HEK293 (cell line): ENCODE data around the gene PSEN2.
A peak's percentile ranks its signal among the peaks of the same experiment; 100 is the strongest.

Source experiments
- SCRT2 ChIP-seq: fragments of 450-650 bp; formaldehyde crosslinking; IDR thresholded peaks from 2 replicates; pipeline ENCODE4 v1.5.1; 2016; ENCODE audit warnings: missing biosample characterization, missing genetic modification characterization
- SP2 ChIP-seq: fragments of 450-650 bp; formaldehyde crosslinking; IDR thresholded peaks from 2 replicates; pipeline ENCODE4 v1.5.1; 2016; ENCODE audit warnings: missing biosample characterization, missing genetic modification characterization
- SP3 ChIP-seq: fragments of 450-650 bp; formaldehyde crosslinking; IDR thresholded peaks from 2 replicates; pipeline ENCODE4 v1.5.1; 2016; ENCODE audit warnings: missing biosample characterization, missing genetic modification characterization
- YY1 ChIP-seq: fragments of 450-650 bp; formaldehyde crosslinking; IDR thresholded peaks from 2 replicates; pipeline ENCODE4 v1.5.1; 2018; ENCODE audit warnings: missing biosample characterization, missing genetic modification characterization
- ZFHX2 ChIP-seq: fragments of 450-650 bp; formaldehyde crosslinking; conservative IDR thresholded peaks from 2 replicates; pipeline ENCODE4 v1.5.1; 2016; ENCODE audit warnings: missing biosample characterization, missing genetic modification characterization
- ZNF10 ChIP-seq: fragments of 450-650 bp; formaldehyde crosslinking; IDR thresholded peaks from 2 replicates; pipeline ENCODE4 v1.5.1; 2017; ENCODE audit warnings: missing biosample characterization, missing genetic modification characterization
- ZNF132 ChIP-seq: fragments of 450-650 bp; formaldehyde crosslinking; IDR thresholded peaks from 2 replicates; pipeline ENCODE4 v1.5.1; 2017; ENCODE audit warnings: missing biosample characterization, missing genetic modification characterization, borderline replicate concordance
- ZNF133 ChIP-seq: fragments of 450-650 bp; formaldehyde crosslinking; IDR thresholded peaks from 2 replicates; pipeline ENCODE4 v1.5.1; 2016; ENCODE audit warnings: missing biosample characterization, missing genetic modification characterization
- ZNF157 ChIP-seq: fragments of 450-650 bp; formaldehyde crosslinking; IDR thresholded peaks from 2 replicates; pipeline ENCODE4 v1.5.1; 2016; ENCODE audit warnings: missing biosample characterization, missing genetic modification characterization
- ZNF239 ChIP-seq: fragments of 450-650 bp; formaldehyde crosslinking; IDR thresholded peaks from 2 replicates; pipeline ENCODE4 v1.5.1; 2016; ENCODE audit warnings: missing biosample characterization, missing genetic modification characterization
- ZNF248 ChIP-seq: fragments of 450-650 bp; formaldehyde crosslinking; IDR thresholded peaks from 2 replicates; pipeline ENCODE4 v1.5.1; 2017; ENCODE audit warnings: missing biosample characterization, missing genetic modification characterization
- ZNF311 ChIP-seq: fragments of 450-650 bp; formaldehyde crosslinking; IDR thresholded peaks from 2 replicates; pipeline ENCODE4 v1.5.1; 2017; ENCODE audit warnings: missing biosample characterization, missing genetic modification characterization, borderline replicate concordance
- ZNF366 ChIP-seq: fragments of 450-650 bp; formaldehyde crosslinking; conservative IDR thresholded peaks from 2 replicates; pipeline ENCODE4 v1.5.1; 2016; ENCODE audit warnings: missing biosample characterization, missing genetic modification characterization
- ZNF514 ChIP-seq: fragments of 450-650 bp; formaldehyde crosslinking; IDR thresholded peaks from 2 replicates; pipeline ENCODE4 v1.5.1; 2016; ENCODE audit warnings: missing biosample characterization, missing genetic modification characterization
- ZNF555 ChIP-seq: fragments of 450-650 bp; formaldehyde crosslinking; conservative IDR thresholded peaks from 2 replicates; pipeline ENCODE4 v1.5.1; 2017; ENCODE audit warnings: missing biosample characterization, mild to moderate bottlenecking, missing genetic modification characterization, inconsistent platforms
- ZNF610 ChIP-seq: fragments of 450-650 bp; formaldehyde crosslinking; IDR thresholded peaks from 2 replicates; pipeline ENCODE4 v1.5.1; 2016; ENCODE audit warnings: missing biosample characterization, missing genetic modification characterization, borderline replicate concordance
- ZNF626 ChIP-seq: fragments of 450-650 bp; sonication (Bioruptor Pico); formaldehyde crosslinking; IDR thresholded peaks from 2 replicates; pipeline ENCODE4 v1.5.1; 2018; ENCODE audit warnings: missing biosample characterization, missing genetic modification characterization, inconsistent platforms
- ZNF654 ChIP-seq: fragments of 450-650 bp; formaldehyde crosslinking; IDR thresholded peaks from 2 replicates; pipeline ENCODE4 v1.5.1; 2016; ENCODE audit warnings: low read depth, missing biosample characterization, missing genetic modification characterization
- ZNF660 ChIP-seq: fragments of 450-650 bp; IDR thresholded peaks from 2 replicates; pipeline ENCODE4 v1.5.1; 2018; ENCODE audit warnings: missing biosample characterization, mild to moderate bottlenecking, missing genetic modification characterization
- ZNF76 ChIP-seq: fragments of 450-650 bp; formaldehyde crosslinking; IDR thresholded peaks from 2 replicates; pipeline ENCODE4; 2016; ENCODE audit warnings: low read depth, missing biosample characterization, missing genetic modification characterization, borderline replicate concordance
- ZNF837 ChIP-seq: fragments of 450-650 bp; formaldehyde crosslinking; IDR thresholded peaks from 2 replicates; pipeline ENCODE4 v1.5.1; 2016; ENCODE audit warnings: missing biosample characterization, missing genetic modification characterization
- ZSCAN16 ChIP-seq: fragments of 450-650 bp; formaldehyde crosslinking; IDR thresholded peaks from 2 replicates; pipeline ENCODE4 v1.5.1; 2016; ENCODE audit warnings: missing biosample characterization, missing genetic modification characterization
- ZSCAN30 ChIP-seq: fragments of 450-650 bp; IDR thresholded peaks from 2 replicates; pipeline ENCODE4 v1.5.1; 2018; ENCODE audit warnings: missing biosample characterization, mild to moderate bottlenecking, missing genetic modification characterization, moderate library complexity
- TF ChIP-seq, protein P1 (sequence below): fragments of 450-650 bp; formaldehyde crosslinking; IDR thresholded peaks from 2 replicates; pipeline ENCODE4 v1.5.1; 2016; ENCODE audit warnings: missing biosample characterization, missing genetic modification characterization
- TF ChIP-seq, protein P2 (sequence below): fragments of 450-650 bp; formaldehyde crosslinking; IDR thresholded peaks from 2 replicates; pipeline ENCODE4 v1.5.1; 2017; ENCODE audit warnings: missing biosample characterization, missing genetic modification characterization
- TF ChIP-seq, protein P3 (sequence below): fragments of 450-650 bp; formaldehyde crosslinking; IDR thresholded peaks from 2 replicates; pipeline ENCODE4 v1.5.1; 2016; ENCODE audit warnings: missing biosample characterization, missing genetic modification characterization
- TF ChIP-seq, protein P4 (sequence below): fragments of 450-650 bp; formaldehyde crosslinking; IDR thresholded peaks from 2 replicates; pipeline ENCODE4 v1.5.1; 2016; ENCODE audit warnings: missing biosample characterization, missing genetic modification characterization
- TF ChIP-seq, protein P5 (sequence below): sonication (generic); formaldehyde crosslinking; IDR thresholded peaks from 2 replicates; pipeline ENCODE4 v1.8.1; 2022; ENCODE audit warnings: mild to moderate bottlenecking, moderate library complexity, missing genetic modification reagents

Gene PSEN2

DNA sequence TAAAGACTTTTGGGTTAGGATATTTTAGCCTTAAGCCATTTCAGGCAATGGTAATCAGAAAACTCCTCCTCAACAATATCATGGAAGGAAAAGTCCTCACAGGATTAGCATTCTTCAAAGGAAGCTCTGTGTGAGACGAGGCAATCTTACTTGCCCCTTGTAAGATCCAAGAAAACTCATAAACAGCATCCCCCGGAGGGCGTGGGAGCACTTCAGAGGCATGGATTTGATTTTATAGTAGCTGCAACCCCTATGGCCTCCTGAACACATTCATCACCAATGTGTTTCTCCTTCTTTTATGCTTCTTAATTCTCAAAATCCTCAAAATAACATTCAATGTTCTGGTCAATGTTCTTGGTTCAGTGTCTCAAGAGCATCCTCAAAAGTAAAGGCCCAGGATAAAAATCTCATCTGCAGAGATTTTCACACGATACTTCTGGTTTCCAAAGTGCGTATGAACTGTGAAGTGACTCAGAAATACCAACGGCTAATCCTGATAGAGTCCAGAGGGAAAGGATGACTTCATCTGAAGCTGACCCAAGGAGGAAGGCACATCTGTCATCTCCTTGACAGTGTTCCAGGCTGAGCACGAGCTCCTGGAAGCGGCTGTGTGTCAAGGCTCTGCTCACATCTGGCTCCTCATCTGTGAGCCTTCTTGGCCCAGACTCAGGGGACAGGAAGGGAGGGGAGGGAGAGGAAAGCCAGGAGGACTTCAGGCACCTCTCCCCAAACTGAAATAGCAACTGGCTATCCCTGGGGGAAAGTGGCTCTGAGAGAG lies 49.3 kb upstream of the PSEN2 start (continued):
- no peak for TF ChIP-seq YY1 (tag by site-specific recombination)
- no peak for TF ChIP-seq ZNF555
- TF ChIP-seq ZNF311, result no peak
- peak; percentile 92 for TF ChIP-seq ZSCAN16
- no peak for TF ChIP-seq ZNF157 (tag by site-specific recombination)
- no peak; the same call in 1 of the 2 replicates for TF ChIP-seq ZSCAN30 (tag by site-specific recombination)
- TF ChIP-seq, protein P1, sequence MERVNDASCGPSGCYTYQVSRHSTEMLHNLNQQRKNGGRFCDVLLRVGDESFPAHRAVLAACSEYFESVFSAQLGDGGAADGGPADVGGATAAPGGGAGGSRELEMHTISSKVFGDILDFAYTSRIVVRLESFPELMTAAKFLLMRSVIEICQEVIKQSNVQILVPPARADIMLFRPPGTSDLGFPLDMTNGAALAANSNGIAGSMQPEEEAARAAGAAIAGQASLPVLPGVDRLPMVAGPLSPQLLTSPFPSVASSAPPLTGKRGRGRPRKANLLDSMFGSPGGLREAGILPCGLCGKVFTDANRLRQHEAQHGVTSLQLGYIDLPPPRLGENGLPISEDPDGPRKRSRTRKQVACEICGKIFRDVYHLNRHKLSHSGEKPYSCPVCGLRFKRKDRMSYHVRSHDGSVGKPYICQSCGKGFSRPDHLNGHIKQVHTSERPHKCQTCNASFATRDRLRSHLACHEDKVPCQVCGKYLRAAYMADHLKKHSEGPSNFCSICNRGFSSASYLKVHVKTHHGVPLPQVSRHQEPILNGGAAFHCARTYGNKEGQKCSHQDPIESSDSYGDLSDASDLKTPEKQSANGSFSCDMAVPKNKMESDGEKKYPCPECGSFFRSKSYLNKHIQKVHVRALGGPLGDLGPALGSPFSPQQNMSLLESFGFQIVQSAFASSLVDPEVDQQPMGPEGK (tag by site-specific recombination), result no peak
- TF ChIP-seq ZNF248 (tag by site-specific recombination), result no peak
- TF ChIP-seq, protein P2, sequence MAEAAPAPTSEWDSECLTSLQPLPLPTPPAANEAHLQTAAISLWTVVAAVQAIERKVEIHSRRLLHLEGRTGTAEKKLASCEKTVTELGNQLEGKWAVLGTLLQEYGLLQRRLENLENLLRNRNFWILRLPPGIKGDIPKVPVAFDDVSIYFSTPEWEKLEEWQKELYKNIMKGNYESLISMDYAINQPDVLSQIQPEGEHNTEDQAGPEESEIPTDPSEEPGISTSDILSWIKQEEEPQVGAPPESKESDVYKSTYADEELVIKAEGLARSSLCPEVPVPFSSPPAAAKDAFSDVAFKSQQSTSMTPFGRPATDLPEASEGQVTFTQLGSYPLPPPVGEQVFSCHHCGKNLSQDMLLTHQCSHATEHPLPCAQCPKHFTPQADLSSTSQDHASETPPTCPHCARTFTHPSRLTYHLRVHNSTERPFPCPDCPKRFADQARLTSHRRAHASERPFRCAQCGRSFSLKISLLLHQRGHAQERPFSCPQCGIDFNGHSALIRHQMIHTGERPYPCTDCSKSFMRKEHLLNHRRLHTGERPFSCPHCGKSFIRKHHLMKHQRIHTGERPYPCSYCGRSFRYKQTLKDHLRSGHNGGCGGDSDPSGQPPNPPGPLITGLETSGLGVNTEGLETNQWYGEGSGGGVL (tag by site-specific recombination), result no peak
- TF ChIP-seq, protein P3, sequence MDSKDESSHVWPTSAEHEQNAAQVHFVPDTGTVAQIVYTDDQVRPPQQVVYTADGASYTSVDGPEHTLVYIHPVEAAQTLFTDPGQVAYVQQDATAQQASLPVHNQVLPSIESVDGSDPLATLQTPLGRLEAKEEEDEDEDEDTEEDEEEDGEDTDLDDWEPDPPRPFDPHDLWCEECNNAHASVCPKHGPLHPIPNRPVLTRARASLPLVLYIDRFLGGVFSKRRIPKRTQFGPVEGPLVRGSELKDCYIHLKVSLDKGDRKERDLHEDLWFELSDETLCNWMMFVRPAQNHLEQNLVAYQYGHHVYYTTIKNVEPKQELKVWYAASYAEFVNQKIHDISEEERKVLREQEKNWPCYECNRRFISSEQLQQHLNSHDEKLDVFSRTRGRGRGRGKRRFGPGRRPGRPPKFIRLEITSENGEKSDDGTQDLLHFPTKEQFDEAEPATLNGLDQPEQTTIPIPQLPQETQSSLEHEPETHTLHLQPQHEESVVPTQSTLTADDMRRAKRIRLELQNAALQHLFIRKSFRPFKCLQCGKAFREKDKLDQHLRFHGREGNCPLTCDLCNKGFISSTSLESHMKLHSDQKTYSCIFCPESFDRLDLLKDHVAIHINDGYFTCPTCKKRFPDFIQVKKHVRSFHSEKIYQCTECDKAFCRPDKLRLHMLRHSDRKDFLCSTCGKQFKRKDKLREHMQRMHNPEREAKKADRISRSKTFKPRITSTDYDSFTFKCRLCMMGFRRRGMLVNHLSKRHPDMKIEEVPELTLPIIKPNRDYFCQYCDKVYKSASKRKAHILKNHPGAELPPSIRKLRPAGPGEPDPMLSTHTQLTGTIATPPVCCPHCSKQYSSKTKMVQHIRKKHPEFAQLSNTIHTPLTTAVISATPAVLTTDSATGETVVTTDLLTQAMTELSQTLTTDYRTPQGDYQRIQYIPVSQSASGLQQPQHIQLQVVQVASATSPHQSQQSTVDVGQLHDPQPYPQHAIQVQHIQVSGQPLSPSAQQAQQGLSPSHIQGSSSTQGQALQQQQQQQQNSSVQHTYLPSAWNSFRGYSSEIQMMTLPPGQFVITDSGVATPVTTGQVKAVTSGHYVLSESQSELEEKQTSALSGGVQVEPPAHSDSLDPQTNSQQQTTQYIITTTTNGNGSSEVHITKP, result peak; percentile 59
- no peak for TF ChIP-seq ZNF837
- TF ChIP-seq, protein P4, sequence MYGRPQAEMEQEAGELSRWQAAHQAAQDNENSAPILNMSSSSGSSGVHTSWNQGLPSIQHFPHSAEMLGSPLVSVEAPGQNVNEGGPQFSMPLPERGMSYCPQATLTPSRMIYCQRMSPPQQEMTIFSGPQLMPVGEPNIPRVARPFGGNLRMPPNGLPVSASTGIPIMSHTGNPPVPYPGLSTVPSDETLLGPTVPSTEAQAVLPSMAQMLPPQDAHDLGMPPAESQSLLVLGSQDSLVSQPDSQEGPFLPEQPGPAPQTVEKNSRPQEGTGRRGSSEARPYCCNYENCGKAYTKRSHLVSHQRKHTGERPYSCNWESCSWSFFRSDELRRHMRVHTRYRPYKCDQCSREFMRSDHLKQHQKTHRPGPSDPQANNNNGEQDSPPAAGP (tag by site-specific recombination), result peak; percentile 47; the same call in 1 of the 2 replicates
- TF ChIP-seq SP3, result no peak; the same call in 1 of the 2 replicates
- TF ChIP-seq ZNF514 (tag by site-specific recombination), result no peak
- no peak for TF ChIP-seq SP2 (tag by site-specific recombination)
- no peak for TF ChIP-seq SCRT2
- TF ChIP-seq, protein P5, sequence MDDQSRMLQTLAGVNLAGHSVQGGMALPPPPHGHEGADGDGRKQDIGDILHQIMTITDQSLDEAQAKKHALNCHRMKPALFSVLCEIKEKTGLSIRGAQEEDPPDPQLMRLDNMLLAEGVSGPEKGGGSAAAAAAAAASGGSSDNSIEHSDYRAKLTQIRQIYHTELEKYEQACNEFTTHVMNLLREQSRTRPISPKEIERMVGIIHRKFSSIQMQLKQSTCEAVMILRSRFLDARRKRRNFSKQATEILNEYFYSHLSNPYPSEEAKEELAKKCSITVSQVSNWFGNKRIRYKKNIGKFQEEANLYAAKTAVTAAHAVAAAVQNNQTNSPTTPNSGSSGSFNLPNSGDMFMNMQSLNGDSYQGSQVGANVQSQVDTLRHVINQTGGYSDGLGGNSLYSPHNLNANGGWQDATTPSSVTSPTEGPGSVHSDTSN (CRISPR knock-in tag), result no peak
- no peak for TF ChIP-seq ZNF132 (tag by site-specific recombination)
- peak; percentile 85 for TF ChIP-seq ZFHX2 (tag by site-specific recombination)
- TF ChIP-seq ZNF366 (tag by site-specific recombination), result peak; percentile 82
- no peak for TF ChIP-seq ZNF626 (tag by site-specific recombination)
- TF ChIP-seq ZNF660 (tag by site-specific recombination), result peak; percentile 71; the same call in 1 of the 2 replicates
- TF ChIP-seq ZNF239 (tag by site-specific recombination), result no peak
- TF ChIP-seq ZNF654 (tag by site-specific recombination), result no peak
- peak; percentile 60 for TF ChIP-seq ZNF10 (tag by site-specific recombination)
- no peak for TF ChIP-seq ZNF76 (tag by site-specific recombination)
- no peak for TF ChIP-seq ZNF133 (tag by site-specific recombination)
- TF ChIP-seq ZNF610 (tag by site-specific recombination), result no peak
